Skeletal muscle tissue (tissue), 4 donors: ENCODE measurements around the gene SCD5. TPM values are rescaled to one million over a fixed set of nuclear protein-coding genes. Genes with fewer than 3 reads are reported as not detected.

Experiments
- H3K27ac ChIP-seq: one replicate; pipeline ENCODE4 v1.7.0; 2013; ENCODE audit warnings: mild to moderate bottlenecking, low read depth, low read length, inconsistent platforms
- H3K27me3 ChIP-seq, 3 donors: one replicate each; pipeline ENCODE4 v1.7.0; 2013; ENCODE audit warnings: low read length in 3 of 3; ENCODE audit not compliant: control insufficient read depth in 3 of 3, insufficient read depth in 3 of 3
- H3K36me3 ChIP-seq, 3 donors: one replicate each; pipeline ENCODE4 v1.7.0; 2013; ENCODE audit warnings: low read length in 3 of 3; ENCODE audit not compliant: control insufficient read depth in 3 of 3, insufficient read depth in 3 of 3
- H3K4me1 ChIP-seq, 3 donors: one replicate each; pipeline ENCODE4 v1.7.0; 2013; ENCODE audit warnings: low read length in 3 of 3, mild to moderate bottlenecking in 3 of 3; ENCODE audit not compliant: control insufficient read depth in 3 of 3, insufficient read depth in 3 of 3
- H3K4me3 ChIP-seq, 3 donors: one replicate each; pipeline ENCODE4 v1.7.0; 2013; ENCODE audit warnings: low read length in 3 of 3
- H3K9ac ChIP-seq, 3 donors: one replicate each; pipeline ENCODE4 v1.7.0; 2013; ENCODE audit warnings: low read length in 3 of 3, mild to moderate bottlenecking in 3 of 3, moderate library complexity in 2 of 3, low read depth in 1 of 3
- H3K9me3 ChIP-seq, 3 donors: one replicate each; pipeline ENCODE4 v1.7.0; 2013; ENCODE audit warnings: low read length in 3 of 3; ENCODE audit not compliant: control insufficient read depth in 3 of 3
- total RNA-seq: library from RNA; depleted of rRNA; stranded (reverse); fragments of >200 nt; gene quantifications from one replicate; pipeline ENCODE4 v1.2.3, GENCODE V29; 2014
- donor health status: Osteomylitis.

The SCD5 gene
- total RNA-seq, 1 donor from 2014 or later = 9.4 TPM

DNA sequence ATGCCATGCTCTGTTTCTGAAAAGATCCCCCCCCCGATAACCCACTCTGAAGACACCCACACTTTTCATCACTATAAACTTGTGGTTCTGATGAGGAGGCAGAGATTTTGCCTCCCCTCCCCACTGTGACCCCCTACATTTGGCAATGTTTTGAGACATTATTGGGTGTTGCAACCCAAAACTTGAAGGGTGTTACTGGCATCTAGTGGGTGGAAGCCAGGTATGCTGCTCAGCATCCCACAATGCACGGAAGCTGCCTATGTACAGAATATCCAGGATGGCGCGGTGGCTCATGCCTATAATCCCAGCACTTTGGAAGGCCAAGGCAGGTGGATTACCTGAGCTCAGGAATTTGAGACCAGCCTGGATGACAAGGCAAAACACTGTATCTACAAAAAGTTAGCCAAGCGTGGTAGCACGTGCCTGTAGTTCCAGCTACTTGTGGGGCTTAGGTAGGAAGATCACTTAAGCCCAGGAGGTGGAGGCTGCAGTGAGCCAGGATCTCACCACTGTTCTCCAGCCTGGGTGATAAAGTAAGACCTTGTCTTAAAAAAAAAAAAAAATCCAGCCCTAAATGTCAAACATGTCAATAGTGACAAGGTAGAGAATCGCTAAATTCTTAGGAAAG, 87.3 kb downstream of the SCD5 start:
- Histone ChIP-seq H3K4me3 (no peak overlapping the region), H3K36me3 (no peaks in the 10 kb centered on the region), H3K27ac (no peak overlapping the region), H3K4me1 (no peaks in the 10 kb centered on the region), H3K9me3 (no peaks in the 10 kb centered on the region), H3K27me3 (no peaks in the 10 kb centered on the region), H3K9ac (no peak overlapping the region)

DNA sequence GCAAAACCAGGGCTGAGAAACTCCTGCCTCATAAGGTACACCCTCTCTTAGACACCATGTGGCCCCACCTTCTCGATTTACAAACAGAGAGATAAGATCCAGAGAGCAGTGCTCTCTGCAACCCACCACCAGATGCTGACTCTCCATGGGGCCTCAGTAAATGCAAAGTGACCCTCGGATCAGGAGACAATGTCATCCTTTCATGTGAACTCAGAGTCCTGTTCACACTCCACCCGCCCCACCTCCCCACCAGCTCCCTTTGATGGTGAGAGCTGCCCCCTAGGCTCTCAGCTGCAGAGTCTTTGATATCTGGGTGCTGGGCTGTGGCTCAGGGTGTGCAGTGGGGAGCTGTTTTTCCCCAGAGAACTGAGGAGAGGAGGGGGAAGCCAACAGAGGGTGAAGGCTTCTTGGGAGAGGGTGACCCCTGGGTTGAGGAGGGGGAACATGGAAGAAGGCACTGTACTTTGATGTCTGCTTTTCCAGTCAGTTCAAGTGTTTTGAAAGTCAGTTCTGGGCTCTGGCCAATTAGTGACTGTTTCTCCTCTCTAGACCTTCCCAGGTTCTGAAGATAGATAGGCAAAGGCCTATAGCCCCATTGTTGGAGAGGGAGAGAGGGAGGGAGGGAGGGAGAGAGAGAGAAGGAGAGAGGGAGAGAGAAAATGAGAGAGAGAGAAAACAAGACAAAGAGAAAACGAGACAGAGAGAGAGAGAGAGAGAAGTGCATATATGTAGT, 88.2 kb downstream of the SCD5 start:
- Histone ChIP-seq H3K36me3 (no peaks in the 10 kb centered on the region), H3K4me1 (no peaks in the 10 kb centered on the region), H3K9ac (no peak overlapping the region), H3K27me3 (no peaks in the 10 kb centered on the region), H3K4me3 (no peak overlapping the region), H3K27ac (no peak overlapping the region), H3K9me3 (no peaks in the 10 kb centered on the region)

DNA sequence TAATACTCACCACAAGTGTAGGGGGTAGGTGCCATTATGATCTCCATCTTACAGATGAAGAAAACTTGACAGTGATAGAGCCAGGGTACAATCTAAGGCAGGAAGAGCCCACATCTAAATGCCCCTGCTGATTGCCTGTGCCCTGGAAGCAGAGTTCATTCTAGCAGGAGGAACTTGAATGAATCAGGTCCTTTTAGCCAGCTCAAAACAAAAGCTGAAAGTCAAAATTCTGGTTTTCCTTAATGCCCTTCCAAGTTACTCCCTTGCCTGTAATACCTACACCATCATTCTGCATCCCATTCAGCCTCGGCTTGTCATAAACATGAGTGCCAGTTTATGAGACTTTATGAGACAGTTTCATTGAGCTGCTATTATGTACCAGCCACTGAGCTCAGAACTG, 89.6 kb downstream of the SCD5 start:
- no peak overlapping the region for H3K9ac ChIP-seq
- no peaks in the 10 kb centered on the region for H3K36me3 ChIP-seq
- no peaks in the 10 kb centered on the region for H3K27me3 ChIP-seq
- H3K27ac ChIP-seq = no peak overlapping the region
- H3K4me3 ChIP-seq = no peak overlapping the region
- no peaks in the 10 kb centered on the region for H3K9me3 ChIP-seq
- no peaks in the 10 kb centered on the region for H3K4me1 ChIP-seq

DNA sequence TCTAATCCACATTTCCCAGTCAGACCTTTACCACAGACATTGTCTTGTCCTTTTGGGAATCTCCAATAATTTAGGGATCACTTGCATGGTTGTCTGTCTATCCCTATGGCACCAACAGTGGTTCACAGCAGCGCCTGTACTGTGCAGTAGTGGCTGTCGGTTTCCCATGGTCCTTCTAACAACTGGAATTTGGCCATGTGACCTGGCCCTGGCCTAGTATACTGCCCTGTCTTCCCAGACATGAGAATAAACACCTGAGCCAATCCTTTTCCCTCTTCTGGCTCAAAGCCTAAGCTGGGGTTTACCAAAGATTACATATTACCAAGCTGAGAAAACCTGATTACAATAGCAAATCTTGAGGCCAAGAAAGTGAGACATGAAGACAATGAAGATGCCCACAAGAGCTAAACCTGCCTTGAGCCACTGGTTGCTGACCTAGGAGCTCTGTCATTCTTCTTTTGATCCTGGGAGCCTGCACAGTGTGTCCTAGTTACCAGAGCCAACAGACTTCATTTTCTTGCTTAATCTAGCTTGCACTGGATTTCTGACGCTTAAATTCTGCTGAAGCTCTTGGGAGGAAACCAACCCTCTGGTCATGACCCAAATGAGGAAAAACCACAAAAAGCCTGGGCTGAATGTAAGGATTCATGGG, 92.1 kb downstream of the SCD5 start:
- Histone ChIP-seq H3K4me3 (no peak overlapping the region), H3K27ac (no peak overlapping the region), H3K27me3 (no peaks in the 10 kb centered on the region), H3K9ac (no peak overlapping the region), H3K4me1 (no peaks in the 10 kb centered on the region), H3K9me3 (no peaks in the 10 kb centered on the region), H3K36me3 (no peaks in the 10 kb centered on the region)

DNA sequence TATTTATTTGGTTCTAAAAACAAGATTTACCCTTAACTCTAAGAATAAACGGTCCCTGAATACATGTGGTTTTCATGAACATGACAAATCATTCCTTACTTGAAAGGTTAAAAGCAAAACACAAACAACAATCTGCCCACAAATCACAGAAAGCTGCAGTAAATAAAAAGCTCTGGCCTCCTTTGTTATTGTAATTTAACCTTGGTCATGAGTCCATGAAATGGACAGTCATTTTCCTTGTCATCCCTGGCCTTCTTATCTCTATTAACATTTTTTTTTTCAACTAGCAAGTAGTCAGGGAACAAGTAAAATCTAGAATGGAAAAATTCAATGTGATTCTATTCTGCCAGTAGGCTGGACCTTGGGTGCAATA, 92.7 kb downstream of the SCD5 start:
- Histone ChIP-seq H3K27me3 (no peaks in the 10 kb centered on the region), H3K9me3 (no peaks in the 10 kb centered on the region), H3K27ac (no peak overlapping the region), H3K4me3 (no peak overlapping the region), H3K9ac (no peak overlapping the region), H3K36me3 (no peaks in the 10 kb centered on the region), H3K4me1 (no peaks in the 10 kb centered on the region)

DNA sequence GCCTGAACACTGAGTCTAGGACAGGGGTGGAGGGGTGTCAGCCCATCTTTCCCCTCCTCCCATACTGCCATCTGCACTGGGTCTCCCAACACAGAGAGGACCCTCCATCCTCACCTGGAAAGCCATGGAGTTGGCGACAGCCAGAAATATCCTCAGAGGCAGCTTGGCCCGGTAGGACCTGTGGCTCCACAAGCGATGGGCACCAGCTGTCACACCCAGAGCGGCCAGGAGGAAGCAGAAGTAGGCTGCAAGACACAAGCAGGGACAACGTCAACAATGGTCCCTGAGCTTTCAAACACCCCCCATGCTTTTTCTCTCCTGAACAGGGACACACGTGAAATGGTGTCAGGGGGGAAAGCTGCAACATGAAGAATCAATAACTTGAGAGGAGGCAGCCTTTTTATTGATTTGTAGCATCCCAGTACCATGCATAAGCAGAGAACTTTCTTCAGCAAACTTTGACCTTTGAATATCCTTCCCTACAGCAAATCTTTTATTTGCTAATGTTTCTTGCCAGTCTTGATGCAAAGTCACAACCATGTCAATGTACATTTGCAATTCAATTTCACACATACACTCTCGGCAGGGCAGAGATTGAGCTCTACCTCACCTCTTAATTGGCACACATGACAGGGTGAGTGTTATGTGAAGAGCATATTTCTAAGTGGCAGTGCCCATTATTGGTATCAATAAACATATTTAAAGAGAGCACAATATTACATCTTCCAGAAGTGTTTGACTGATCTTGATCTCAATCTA, 93.2 kb downstream of the SCD5 start:
- no peak overlapping the region for H3K9ac ChIP-seq
- H3K9me3 ChIP-seq = no peaks in the 10 kb centered on the region
- H3K4me3 ChIP-seq = no peak overlapping the region
- no peaks in the 10 kb centered on the region for H3K27me3 ChIP-seq
- H3K27ac ChIP-seq = no peak overlapping the region
- H3K36me3 ChIP-seq = no peaks in the 10 kb centered on the region
- no peaks in the 10 kb centered on the region for H3K4me1 ChIP-seq

DNA sequence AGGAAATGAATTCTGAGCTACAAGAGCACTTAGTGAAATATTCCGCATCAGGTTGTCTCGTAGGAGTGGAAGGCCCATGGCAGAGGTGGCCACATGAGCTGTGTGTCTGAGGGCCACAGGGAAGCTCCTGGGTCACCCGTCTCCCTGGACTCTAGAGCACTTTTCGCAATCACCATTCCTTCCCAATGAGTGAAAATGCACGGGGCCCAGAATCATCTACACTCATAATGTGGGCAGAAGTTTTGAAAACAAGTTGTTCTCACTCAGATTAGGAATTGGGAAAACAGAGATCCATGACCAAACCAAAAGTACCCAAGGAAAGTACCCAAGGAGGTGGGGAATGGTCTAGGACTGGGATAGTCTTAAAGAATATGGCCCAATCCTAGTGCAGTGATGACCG, 94.4 kb downstream of the SCD5 start:
- no peak overlapping the region for H3K4me3 ChIP-seq

GRCh38 chr4:82698412-82698811, 100.2 kb downstream of the SCD5 start:
- H3K27me3 ChIP-seq = peaks cover 0 to 3% (median 0%) of the 10 kb centered on the region in 3 donors
- H3K9me3 ChIP-seq = no peaks in the 10 kb centered on the region
- no peak overlapping the region for H3K9ac ChIP-seq
- H3K4me3 ChIP-seq = no peak overlapping the region
- no peaks in the 10 kb centered on the region for H3K36me3 ChIP-seq
- no peaks in the 10 kb centered on the region for H3K4me1 ChIP-seq
- H3K27ac ChIP-seq = no peak overlapping the region

More for the DNA sequence above, 94.4 kb downstream of the SCD5 start:
- Histone ChIP-seq H3K9ac (no peak overlapping the region), H3K36me3 (no peaks in the 10 kb centered on the region), H3K27ac (no peak overlapping the region), H3K4me1 (no peaks in the 10 kb centered on the region), H3K27me3 (no peaks in the 10 kb centered on the region), H3K9me3 (no peaks in the 10 kb centered on the region)

DNA sequence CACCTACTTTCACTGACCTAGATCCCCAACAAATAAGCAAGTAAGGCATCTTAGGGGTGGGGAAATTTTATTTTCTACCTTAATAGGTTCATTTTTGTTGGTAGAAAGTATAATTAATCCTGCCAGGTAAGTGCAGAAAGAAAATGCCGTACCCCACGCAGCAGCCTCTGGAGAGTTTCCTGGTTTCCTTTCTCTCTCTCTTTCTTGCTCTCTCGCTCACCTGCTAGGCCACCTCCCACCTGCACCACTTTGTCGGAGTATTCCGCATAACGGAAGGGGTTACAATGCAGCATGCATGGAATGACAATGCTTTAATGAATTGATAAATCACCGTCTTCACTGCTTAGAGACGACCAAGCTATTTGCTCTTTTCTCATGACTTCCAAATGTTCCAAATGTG, 101.0 kb downstream of the SCD5 start:
- H3K4me1 ChIP-seq = no peaks in the 10 kb centered on the region
- peaks cover 0 to 3% (median 0%) of the 10 kb centered on the region in 3 donors for H3K27me3 ChIP-seq
- H3K9ac ChIP-seq = no peak overlapping the region
- H3K9me3 ChIP-seq = no peaks in the 10 kb centered on the region
- no peak overlapping the region for H3K4me3 ChIP-seq
- H3K36me3 ChIP-seq = no peaks in the 10 kb centered on the region
- no peak overlapping the region for H3K27ac ChIP-seq
